Natural killer cell (primary cell): ENCODE results near the gene CYP3A5. TPM values are rescaled to one million over a fixed set of nuclear protein-coding genes. Genes with fewer than 3 reads are reported as not detected.

ENCODE experiments used
- ATAC-seq, 3 donors: fragments of 150-1000 bp in 2 of 3; fragments of 200-7000 bp in 1 of 3; cut with Tn5 transposase; 1 replicate in 1 of 3; 2 replicates in 2 of 3; pipeline ENCODE4 v1.10.0; 2021; ENCODE audit warnings: mild to moderate bottlenecking in 2 of 3, moderate library complexity in 2 of 3
- DNase-seq, 2 donors: peaks; one replicate each; pipeline versions ENCODE4 v3.0.0 to v3.0.0-alpha.2; 2013 to 2021; ENCODE audit warnings: mixed read lengths in 1 of 2
- H3K27ac ChIP-seq: one replicate; pipeline ENCODE4 v1.5.1; 2013; ENCODE audit warnings: mild to moderate bottlenecking, low read length
- H3K27me3 ChIP-seq: one replicate; pipeline ENCODE4 v1.6.1; 2013; ENCODE audit warnings: low read length; ENCODE audit not compliant: control insufficient read depth, insufficient read depth
- H3K36me3 ChIP-seq: one replicate; pipeline ENCODE4 v1.6.1; 2013; ENCODE audit warnings: low read length; ENCODE audit not compliant: control insufficient read depth, insufficient read depth
- H3K4me1 ChIP-seq: one replicate; pipeline ENCODE4 v1.6.1; 2013; ENCODE audit warnings: low read length; ENCODE audit not compliant: control insufficient read depth, insufficient read depth
- H3K4me3 ChIP-seq: one replicate; pipeline ENCODE4 v1.5.1; 2013; ENCODE audit warnings: low read length
- H3K9me3 ChIP-seq: one replicate; pipeline ENCODE4 v1.6.1; 2013; ENCODE audit warnings: low read length; ENCODE audit not compliant: control insufficient read depth, insufficient read depth
- H3K27ac Mint-ChIP-seq, 2 donors: one replicate each; pipeline ENCODE4 v1.8.0; 2022; ENCODE audit warnings: mild to moderate bottlenecking in 2 of 2, mixed read lengths in 2 of 2, moderate library complexity in 1 of 2
- H3K27me3 Mint-ChIP-seq, 2 donors: one replicate each; pipeline ENCODE4 v1.8.0; 2022; ENCODE audit warnings: low read depth in 2 of 2, mixed read lengths in 2 of 2
- H3K36me3 Mint-ChIP-seq: one replicate; pipeline ENCODE4 v1.8.0; 2022; ENCODE audit warnings: mixed read lengths
- H3K4me1 Mint-ChIP-seq, 2 donors: one replicate each; pipeline ENCODE4 v1.8.0; 2022; ENCODE audit warnings: mixed read lengths in 2 of 2
- H3K4me3 Mint-ChIP-seq: one replicate; pipeline ENCODE4 v1.8.0; 2022; ENCODE audit warnings: mild to moderate bottlenecking, moderate library complexity, mixed read lengths
- H3K9me3 Mint-ChIP-seq, 2 donors: one replicate each; pipeline ENCODE4 v1.8.0; 2022; ENCODE audit warnings: mixed read lengths in 2 of 2
- CTCF ChIP-seq: fragments of 200-600 bp; IDR thresholded peaks from one replicate; pipeline ENCODE4 v1.8.0; 2022; ENCODE audit warnings: antibody characterized with exemption
- WGBS: methylation state at CpG from one replicate; pipeline ENCODE4 v1.1.7; 2013; ENCODE audit warnings: missing lambda C conversion rate; ENCODE audit not compliant: insufficient coverage; 5-methylcytosine and 5-hydroxymethylcytosine counted together
- intact Hi-C: fragments of 100-400 bp; cut with micrococcal nuclease; formaldehyde crosslinking; loops from one replicate; pipeline ENCODE4 v1.14.2; 2022
- total RNA-seq, 4 donors: library from RNA; stranded (reverse); fragments of 120-200 nt in 1 of 4; gene quantifications; one replicate each; pipeline versions ENCODE4 v1.2.3 to v1.2.4, GENCODE V29; 2013 to 2022

Gene CYP3A5
- total RNA-seq, 3 donors from 2014 or later (not counting 1 experiment from before 2014, with no cell fraction given): 0.14 TPM; not detected in 2

- DNase-seq (no peak), ATAC-seq (no peak)
- Histone ChIP-seq H3K27ac (no peak overlapping the region), H3K4me3 (no peak overlapping the region), H3K9me3 (no peaks in the 10 kb centered on the region), H3K4me1 (no peaks in the 10 kb centered on the region), H3K27me3 (no peaks in the 10 kb centered on the region), H3K36me3 (no peaks in the 10 kb centered on the region)
- no peak overlapping the region for H3K27ac Mint-ChIP-seq
- H3K27me3 Mint-ChIP-seq: peaks cover 0 to 5% of the 10 kb centered on the region in 2 donors
- TF ChIP-seq CTCF: no peak
- WGBS: 86% methylated on average over 4 of the region's 4 CpGs
- peaks cover 0 to 6% of the 10 kb centered on the region in 2 donors for H3K4me1 Mint-ChIP-seq
- no peaks in the 10 kb centered on the region for H3K36me3 Mint-ChIP-seq
- no peak overlapping the region for H3K4me3 Mint-ChIP-seq
- intact Hi-C loops: no loop called here
- H3K9me3 Mint-ChIP-seq: no peaks in the 10 kb centered on the region
These were observed 2.7 kb downstream of the CYP3A5 start for GRCh38 chr7:99677013-99677647.

GRCh38 chr7:99674995-99675742 is 4.6 kb downstream of the CYP3A5 start:
- DNase-seq (peak in 1 of 2 donors; percentile 18), ATAC-seq (no peak)
- Histone ChIP-seq H3K4me3 (no peak overlapping the region), H3K27me3 (no peaks in the 10 kb centered on the region), H3K27ac (no peak overlapping the region), H3K9me3 (no peaks in the 10 kb centered on the region), H3K36me3 (no peaks in the 10 kb centered on the region), H3K4me1 (no peaks in the 10 kb centered on the region)
- intact Hi-C loops: no loop called here
- Mint-ChIP-seq H3K4me3 (no peak overlapping the region), H3K27me3 (no peaks in the 10 kb centered on the region), H3K9me3 (no peaks in the 10 kb centered on the region), H3K36me3 (no peaks in the 10 kb centered on the region), H3K4me1 (peaks cover 0 to 6% of the 10 kb centered on the region in 2 donors), H3K27ac (no peak overlapping the region)
- no peak for TF ChIP-seq CTCF
- 81% methylated on average over 2 of the region's 2 CpGs for WGBS

- H3K9me3 ChIP-seq: no peaks in the 10 kb centered on the region
- H3K36me3 Mint-ChIP-seq: no peaks in the 10 kb centered on the region
- 98% methylated on average over 7 of the region's 7 CpGs for WGBS
- intact Hi-C loops: no loop called here
- no peak overlapping the region for H3K27ac ChIP-seq
- DNase-seq: no peak
- H3K27ac Mint-ChIP-seq: no peak overlapping the region
- H3K4me3 Mint-ChIP-seq: no peak overlapping the region
- no peaks in the 10 kb centered on the region for H3K4me1 ChIP-seq
- no peaks in the 10 kb centered on the region for H3K9me3 Mint-ChIP-seq
- no peaks in the 10 kb centered on the region for H3K36me3 ChIP-seq
- no peak for TF ChIP-seq CTCF
- H3K27me3 ChIP-seq: no peaks in the 10 kb centered on the region
- H3K4me3 ChIP-seq: no peak overlapping the region
- no peak for ATAC-seq
- peaks cover 0 to 6% of the 10 kb centered on the region in 2 donors for H3K4me1 Mint-ChIP-seq
- H3K27me3 Mint-ChIP-seq: no peaks in the 10 kb centered on the region
These were observed 7.2 kb downstream of the CYP3A5 start for GRCh38 chr7:99672573-99672972.
